Measurements from ENCODE around the gene MFSD2A.

The MFSD2A gene

DNA sequence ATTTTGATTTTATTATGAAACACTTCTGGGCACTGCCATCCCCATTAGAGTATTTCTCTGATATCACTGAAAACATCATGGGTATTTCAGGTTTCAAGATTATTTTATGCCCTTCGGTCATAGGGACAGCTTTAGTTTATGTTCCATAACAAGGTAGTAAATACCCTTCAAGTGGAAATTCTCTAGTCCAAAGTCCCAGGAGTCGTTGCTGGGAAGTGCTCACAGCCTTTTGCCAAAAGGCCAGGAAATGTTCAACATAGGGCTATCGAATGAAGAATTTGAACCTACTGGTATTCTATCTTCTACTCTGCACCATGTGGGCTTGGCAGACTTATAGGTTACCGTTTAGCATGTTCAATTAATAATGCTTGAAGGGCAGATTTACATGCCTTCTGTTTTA, 7.7 kb upstream of the MFSD2A start:
- Histone ChIP-seq H3K27ac (no peak overlapping the region), H3K9me3 (replicated peaks in 1 of 11) (peaks cover 0 to 16% (median 0%) of the 10 kb centered on the region in 11 experiments; a peak in 11 of 22 replicates), H3K36me3 (no peaks in the 10 kb centered on the region), H4K20me1 (no peaks in the 10 kb centered on the region), H3K27me3 (no peaks in the 10 kb centered on the region), H3K9ac (no peak overlapping the region), H3K4me2 (no peak overlapping the region), H3K4me1 (peaks cover 8 to 30% (median 10%) of the 10 kb centered on the region in 10 experiments; a peak in 18 of 20 replicates), H3K4me3 (no peak overlapping the region)
- no peak for TF ChIP-seq Cebpa-rat (IDR thresholded peaks at IDR 0.05)

DNA sequence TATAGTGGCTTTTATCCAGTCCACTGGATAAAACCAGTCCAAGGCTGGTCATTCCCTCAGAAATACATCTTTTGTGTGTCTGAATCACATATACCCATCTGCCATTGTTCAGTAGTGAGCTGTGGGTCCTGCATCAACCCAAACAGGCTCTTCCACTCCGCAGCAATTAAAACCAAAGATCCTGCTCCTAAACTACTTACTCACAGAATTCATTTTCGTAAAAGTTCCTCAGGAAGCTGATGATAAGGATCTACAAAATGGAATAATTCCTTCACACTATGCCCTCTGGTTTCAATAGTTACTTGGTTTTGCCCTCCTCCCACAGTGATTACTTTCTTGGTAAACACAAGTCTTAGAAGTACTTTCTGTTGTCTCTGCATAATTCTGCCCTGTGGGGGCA, 5.1 kb upstream of the MFSD2A start:
- no peaks in the 10 kb centered on the region for H4K20me1 ChIP-seq
- peaks cover 0 to 16% (median 0%) of the 10 kb centered on the region in 11 experiments; a peak in 11 of 22 replicates for H3K9me3 ChIP-seq (replicated peaks in 1 of 11)
- no peak for TF ChIP-seq Cebpa-rat (IDR thresholded peaks at IDR 0.05)
- no peak overlapping the region for H3K4me2 ChIP-seq
- peaks cover 19 to 48% (median 29%) of the 10 kb centered on the region in 10 experiments for H3K4me1 ChIP-seq
- no peaks in the 10 kb centered on the region for H3K36me3 ChIP-seq
- H3K27me3 ChIP-seq: no peaks in the 10 kb centered on the region
- no peak overlapping the region for H3K4me3 ChIP-seq
- no peak overlapping the region for H3K9ac ChIP-seq
- H3K27ac ChIP-seq: no peak overlapping the region

DNA sequence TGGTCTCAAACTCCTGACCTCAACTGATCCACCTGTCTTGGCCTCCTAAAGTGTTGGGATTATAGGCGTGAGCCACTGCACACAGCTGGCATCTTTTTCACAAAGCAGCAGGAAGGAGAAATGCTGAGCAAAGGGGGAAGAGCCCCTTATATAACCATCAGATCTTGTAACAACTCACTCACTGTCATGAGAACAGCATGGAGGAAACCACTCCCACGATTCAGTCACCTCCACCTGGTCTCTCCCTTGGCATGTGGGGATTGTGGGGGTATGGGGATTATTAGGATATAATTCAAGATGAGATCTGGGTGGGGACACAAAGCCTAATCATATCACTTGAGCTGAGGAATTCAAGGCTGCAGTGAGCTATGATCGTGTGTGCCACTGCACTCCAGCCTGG, 3.0 kb upstream of the MFSD2A start:
- TF ChIP-seq Cebpa-rat (IDR thresholded peaks at IDR 0.05): no peak
- Histone ChIP-seq H3K9me3 (replicated peaks in 1 of 11) (peaks cover 0 to 16% (median 0%) of the 10 kb centered on the region in 11 experiments; a peak in 11 of 22 replicates), H3K4me3 (no peak overlapping the region), H3K36me3 (peaks cover 0 to 2% (median under 1%) of the 10 kb centered on the region in 11 experiments; a peak in 8 of 22 replicates), H3K27ac (no peak overlapping the region), H4K20me1 (peaks cover 0 to 18% (median 11%) of the 10 kb centered on the region in 11 experiments; a peak in 15 of 22 replicates), H3K9ac (no peak overlapping the region), H3K4me1 (peaks cover 24 to 53% (median 35%) of the 10 kb centered on the region in 10 experiments), H3K4me2 (peak overlapping the region in 4 of 11 experiments; percentile 23 to 99 (median 40); a peak in 7 of 22 replicates), H3K27me3 (no peaks in the 10 kb centered on the region)

DNA sequence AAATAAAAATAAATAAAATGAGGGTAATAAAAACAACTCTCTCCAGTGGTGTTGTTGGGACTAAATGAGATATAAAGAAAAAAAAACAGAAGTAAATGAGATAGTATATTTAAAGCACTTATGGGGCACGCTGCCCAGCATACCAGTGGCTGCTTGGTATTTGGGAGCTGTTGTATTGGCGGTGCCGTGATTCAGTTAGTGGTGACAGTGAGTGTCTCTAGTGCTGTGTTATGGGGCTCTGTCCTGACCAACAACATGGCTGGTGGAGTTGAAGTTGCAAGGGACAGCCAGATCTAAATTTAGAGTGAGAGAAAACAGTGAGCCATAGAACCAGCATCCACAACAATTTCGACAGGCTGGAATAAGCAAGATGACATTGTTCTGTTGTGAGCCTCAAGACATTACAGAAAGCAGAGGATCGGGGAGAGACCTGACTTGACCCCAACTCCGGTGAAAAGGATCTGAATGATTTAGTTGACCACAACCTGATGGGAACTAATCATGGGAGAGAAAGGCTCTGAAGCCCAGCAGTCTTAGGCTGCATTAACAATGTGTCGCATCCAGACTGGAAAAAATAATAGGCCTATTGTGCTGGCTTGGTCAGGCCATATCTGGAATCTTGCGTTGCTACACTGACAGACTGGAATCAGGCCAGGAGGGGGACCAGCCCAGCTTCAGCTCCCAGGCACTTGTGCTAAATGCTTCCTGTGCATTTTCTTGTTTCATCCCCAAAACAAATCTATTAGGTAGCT, 2.4 kb upstream of the MFSD2A start:
- Histone ChIP-seq H3K9me3 (replicated peaks in 1 of 11) (peaks cover 0 to 16% (median 0%) of the 10 kb centered on the region in 11 experiments; a peak in 11 of 22 replicates), H3K4me3 (no peak overlapping the region), H3K4me2 (peak overlapping the region in 4 of 11 experiments; percentile 23 to 99 (median 66); a peak in 6 of 22 replicates), H3K4me1 (peaks cover 24 to 59% (median 40%) of the 10 kb centered on the region in 10 experiments), H3K36me3 (peaks cover 0 to 8% (median 7%) of the 10 kb centered on the region in 11 experiments; a peak in 11 of 22 replicates), H4K20me1 (peaks cover 0 to 25% (median 17%) of the 10 kb centered on the region in 11 experiments; a peak in 15 of 22 replicates), H3K27me3 (no peaks in the 10 kb centered on the region), H3K9ac (no peak overlapping the region), H3K27ac (no peak overlapping the region)
- no peak for TF ChIP-seq Cebpa-rat (IDR thresholded peaks at IDR 0.05)

DNA sequence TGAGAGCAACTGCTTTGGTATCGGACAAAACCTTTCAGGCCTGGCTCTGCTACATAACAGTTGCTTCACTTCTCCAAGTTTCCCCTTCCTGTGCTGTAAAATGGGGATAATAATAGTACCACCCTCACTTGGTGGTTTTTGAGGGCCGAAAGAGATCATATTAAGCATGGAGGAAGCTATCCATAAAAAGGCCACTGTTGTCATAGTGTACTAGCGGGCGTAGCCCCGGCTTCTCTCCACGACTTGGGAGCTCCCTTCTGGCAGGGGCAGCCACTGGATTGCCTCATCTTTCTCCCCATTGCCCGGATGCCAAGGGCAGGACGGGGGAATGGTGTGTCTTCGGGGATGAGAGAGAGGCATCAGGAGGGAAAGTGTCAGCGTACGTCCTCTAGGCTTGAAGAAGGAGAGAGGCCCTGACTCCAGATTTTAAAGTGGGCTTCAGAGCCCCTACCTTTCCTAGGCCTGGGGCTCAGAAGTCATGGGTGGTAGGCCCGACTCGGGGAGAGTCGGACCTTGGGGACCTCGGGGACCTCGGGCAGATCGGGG, 548 bp upstream of the MFSD2A start:
- Histone ChIP-seq H3K9me3 (replicated peaks in 1 of 11) (peaks cover 0 to 16% (median 0%) of the 10 kb centered on the region in 11 experiments; a peak in 11 of 22 replicates), H4K20me1 (peaks cover 0 to 42% (median 19%) of the 10 kb centered on the region in 11 experiments; a peak in 15 of 22 replicates), H3K4me1 (peaks cover 30 to 77% (median 54%) of the 10 kb centered on the region in 10 experiments), H3K27me3 (no peaks in the 10 kb centered on the region), H3K27ac (peak overlapping the region in 10 of 11 experiments; percentile 50 to 84 (median 78); a peak in 21 of 22 replicates), H3K4me2 (peak overlapping the region; percentile 93 to 100 (median 98)), H3K36me3 (peaks cover 0 to 26% (median 21%) of the 10 kb centered on the region in 11 experiments; a peak in 19 of 22 replicates), H3K4me3 (peak overlapping the region; percentile 59 to 87 (median 75); a peak in 19 of 20 replicates), H3K9ac (peak overlapping the region; percentile 35 to 91 (median 84); a peak in 21 of 22 replicates)
- TF ChIP-seq Cebpa-rat (IDR thresholded peaks at IDR 0.05): peak in 1 of 11 experiments; percentile 21; a peak in 1 of 22 replicates

DNA sequence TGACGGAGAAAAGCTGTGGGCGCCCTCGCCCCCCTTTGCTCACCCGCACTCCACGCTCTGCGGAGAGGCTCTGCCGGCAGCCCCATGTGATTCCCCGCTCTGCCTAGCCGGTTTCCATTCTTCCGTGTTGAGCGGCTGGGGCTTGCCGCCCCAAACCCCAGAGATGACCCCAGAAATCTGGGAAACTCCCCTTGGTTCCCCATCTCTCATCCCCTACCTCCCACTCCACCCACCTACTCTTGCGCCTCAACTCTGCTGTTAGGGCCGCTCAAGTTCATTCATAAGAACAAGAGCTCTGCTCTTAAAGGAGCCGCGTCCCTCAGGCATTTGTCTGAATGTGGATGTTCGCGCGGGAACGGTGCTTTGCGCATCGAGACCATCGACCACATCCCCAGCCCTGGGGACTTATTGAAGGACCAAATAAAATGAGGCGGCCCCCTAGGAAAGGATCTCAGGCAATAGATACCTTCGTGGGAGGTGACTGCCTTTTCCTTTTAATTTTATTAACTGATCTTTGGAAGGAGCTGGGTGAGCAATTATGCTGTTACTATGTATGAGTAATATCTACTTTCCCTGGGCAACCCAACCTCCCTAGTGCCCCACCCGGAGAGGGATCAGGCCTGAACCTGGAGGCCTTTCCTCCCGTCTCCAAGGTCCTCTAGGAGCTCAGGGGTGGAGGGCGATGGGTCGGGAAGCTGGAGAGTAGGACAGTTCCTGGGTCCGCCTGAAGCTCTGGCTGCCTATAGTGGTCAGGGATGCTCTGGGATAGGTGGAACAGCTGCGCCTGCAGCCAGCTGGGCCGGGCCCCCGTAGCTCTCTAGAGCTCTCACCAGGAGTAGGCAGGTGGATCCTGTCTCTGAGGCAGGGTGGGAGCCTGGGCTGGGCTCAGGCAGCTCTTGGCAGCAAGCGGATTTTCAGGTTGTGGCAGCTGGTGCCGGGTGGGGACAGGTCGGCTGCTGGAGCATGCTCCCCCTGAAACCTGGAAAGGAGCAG, 898 bp downstream of the MFSD2A start:
- Histone ChIP-seq H3K27ac (peak overlapping the region in 10 of 11 experiments; percentile 57 to 84 (median 78); a peak in 20 of 22 replicates), H3K9ac (peak overlapping the region; percentile 73 to 91 (median 84)), H3K4me2 (peak overlapping the region; percentile 93 to 100 (median 98)), H3K4me1 (peaks cover 43 to 91% (median 68%) of the 10 kb centered on the region in 10 experiments), H3K9me3 (replicated peaks in 1 of 11) (peaks cover 0 to 3% (median 0%) of the 10 kb centered on the region in 11 experiments; a peak in 6 of 22 replicates), H3K27me3 (no peaks in the 10 kb centered on the region), H3K4me3 (peak overlapping the region; percentile 59 to 87 (median 75)), H3K36me3 (peaks cover 0 to 36% (median 29%) of the 10 kb centered on the region in 11 experiments; a peak in 19 of 22 replicates), H4K20me1 (peaks cover 0 to 48% (median 19%) of the 10 kb centered on the region in 11 experiments; a peak in 15 of 22 replicates)
- no peak for TF ChIP-seq Cebpa-rat (IDR thresholded peaks at IDR 0.05)

DNA sequence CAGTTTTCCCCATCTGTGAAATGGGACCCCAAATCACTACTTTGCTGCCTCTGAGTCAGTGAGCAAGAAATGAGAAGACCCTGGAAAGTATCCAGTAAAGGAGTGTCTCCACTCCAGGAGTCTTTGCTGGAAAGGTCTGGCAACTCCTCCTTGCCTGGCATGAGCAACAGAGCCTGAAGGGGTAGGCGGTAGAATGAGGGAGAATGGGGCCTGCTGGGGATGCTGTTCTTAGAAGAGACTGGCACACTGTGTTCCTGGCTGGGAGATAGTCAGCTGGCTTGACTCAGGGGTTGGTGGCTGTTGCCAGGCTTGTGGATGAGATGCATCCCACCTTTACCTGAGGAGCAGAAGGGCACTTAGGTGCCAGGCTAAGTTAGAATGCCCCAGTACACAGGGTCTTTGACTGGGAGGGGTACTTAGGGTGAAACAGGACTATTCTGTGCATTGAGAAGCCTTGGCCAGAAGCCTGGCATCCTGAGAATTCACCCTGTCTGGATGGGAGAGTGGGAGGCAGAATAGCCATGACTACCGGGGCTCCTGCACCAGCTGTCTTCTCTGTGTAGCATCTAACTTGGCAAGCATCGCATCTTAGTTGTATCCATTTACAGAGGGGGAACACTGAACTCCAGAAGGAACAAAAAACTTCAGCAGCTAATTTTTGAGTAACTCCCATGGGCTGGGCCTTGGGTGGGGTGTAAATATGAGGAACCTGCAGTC, 2.5 kb downstream of the MFSD2A start:
- no peak overlapping the region for H3K27ac ChIP-seq
- H3K4me3 ChIP-seq: peak overlapping the region in 2 of 10 experiments; percentile 77 to 87; a peak in 4 of 20 replicates
- peaks cover 7 to 46% (median 40%) of the 10 kb centered on the region in 11 experiments; a peak in 20 of 22 replicates for H3K36me3 ChIP-seq
- peaks cover 0 to 58% (median 19%) of the 10 kb centered on the region in 11 experiments; a peak in 15 of 22 replicates for H4K20me1 ChIP-seq
- H3K9ac ChIP-seq: no peak overlapping the region; a peak in 1 of 22 replicates
- H3K27me3 ChIP-seq: no peaks in the 10 kb centered on the region
- TF ChIP-seq Cebpa-rat (IDR thresholded peaks at IDR 0.05): no peak
- peaks cover 52 to 79% (median 67%) of the 10 kb centered on the region in 10 experiments for H3K4me1 ChIP-seq
- no peaks in the 10 kb centered on the region for H3K9me3 ChIP-seq (replicated peaks in 1 of 11)
- peak overlapping the region; percentile 36 to 100 (median 97); a peak in 18 of 22 replicates for H3K4me2 ChIP-seq

Measured in BLaER1 treated with 17β-estradiol and CSF1 and Interleukin-3, amounts not matched to agents 10 nM and 100 nM (cell line).